ENCODE results near the gene C1GALT1.

DNA sequence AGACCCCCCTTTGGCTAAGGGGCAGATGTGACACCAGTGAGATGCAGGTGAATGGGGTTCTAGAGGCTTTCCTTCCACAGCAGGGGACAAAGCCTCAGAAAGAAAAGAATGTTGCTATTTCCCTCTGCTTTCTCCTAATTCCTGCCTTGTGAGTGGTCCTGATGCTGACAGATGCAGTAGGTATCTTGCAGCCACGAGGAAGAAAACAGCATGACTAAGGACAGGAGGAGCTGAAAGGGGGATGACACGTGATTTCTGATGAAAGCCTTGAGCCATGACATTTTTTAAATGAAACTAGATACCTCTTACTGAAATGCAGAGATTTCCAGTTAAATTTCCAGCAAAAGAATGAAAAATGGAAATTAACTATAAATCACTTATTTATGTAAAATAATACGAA lies 92.4 kb downstream of the C1GALT1 start:
- TF ChIP-seq CTCF (IDR thresholded peaks at IDR 0.05) = no peak
- no peak for TF ChIP-seq POLR2AphosphoS5 (IDR thresholded peaks at IDR 0.05)
